ENCODE measurements around the gene APBA2. TPM values are rescaled to one million over a fixed set of nuclear protein-coding genes. Genes with fewer than 3 reads are reported as not detected.

The APBA2 gene
- polyA plus RNA-seq, 4 donors, result 0.67 to 3.2 (median 1.8) TPM

DNA sequence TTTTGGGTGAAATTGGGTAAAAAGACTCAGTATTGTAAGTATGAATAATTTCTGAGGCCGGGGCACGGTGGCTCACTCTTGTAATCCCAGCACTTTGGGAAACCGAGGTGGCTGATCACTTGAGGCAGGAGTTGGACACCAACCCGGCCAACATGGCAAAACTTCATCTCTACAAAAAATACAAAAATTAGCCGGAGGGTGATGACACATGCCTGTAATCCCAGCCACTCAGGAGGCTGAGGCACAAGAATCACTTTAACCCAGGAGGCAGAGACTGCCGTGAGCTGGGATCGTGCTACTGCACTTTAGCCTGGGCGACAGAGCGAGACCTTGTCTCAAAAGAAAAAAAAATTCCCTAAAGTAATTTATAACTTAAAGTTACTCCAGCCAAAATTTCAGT, 162.2 kb downstream of the APBA2 start:
- H3K4me3 ChIP-seq (ENCODE audit: low read depth in 1 of 3, low read length in 3 of 3), result no peak overlapping the region
- H3K9me3 ChIP-seq (ENCODE audit: control insufficient read depth in 2 of 2, insufficient read depth in 1 of 2, low read depth in 1 of 2, low read length in 1 of 2), result peaks cover 0 to 1% of the 10 kb centered on the region in 2 donors
- no peaks in the 10 kb centered on the region for H3K36me3 ChIP-seq (ENCODE audit: control insufficient read depth in 3 of 3, insufficient read depth in 2 of 3, low read depth in 1 of 3, low read length in 3 of 3)
- DNase-seq (no peak), FAIRE-seq (no peak)
- 90 to 92% (median 92%) methylated on average over 9 of the region's 9 CpGs for WGBS, 3 donors
- no peak overlapping the region for H3K27ac ChIP-seq (ENCODE audit: low read depth in 1 of 3, low read length in 2 of 3)
- no peaks in the 10 kb centered on the region for H3K27me3 ChIP-seq (ENCODE audit: control insufficient read depth in 3 of 3, insufficient read depth in 3 of 3, low read length in 3 of 3)
- H3K4me1 ChIP-seq (ENCODE audit: control insufficient read depth in 3 of 3, insufficient read depth in 2 of 3, low read depth in 1 of 3, low read length in 2 of 3), result no peaks in the 10 kb centered on the region

DNA sequence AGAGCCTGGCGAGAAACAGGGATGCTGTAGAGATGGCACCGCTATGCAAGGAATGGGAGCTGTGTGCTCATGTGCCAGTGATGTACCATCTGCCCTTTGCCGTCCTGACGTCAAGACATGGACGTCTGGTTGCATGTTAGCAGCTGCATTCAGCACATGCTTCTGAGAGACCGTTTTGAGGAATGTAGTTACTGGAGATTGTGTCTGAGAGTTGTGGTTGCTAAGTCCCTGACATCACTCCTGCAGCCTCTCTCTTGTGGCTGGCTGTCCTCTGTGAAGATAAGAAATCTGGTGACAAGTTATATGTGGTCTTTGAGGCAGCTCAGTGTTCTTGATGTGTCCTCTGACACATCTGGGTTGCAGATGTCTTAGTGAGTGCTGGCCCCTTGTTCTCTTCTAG, 165.1 kb downstream of the APBA2 start:
- no peak for DNase-seq
- Histone ChIP-seq H3K27me3 (ENCODE audit: control insufficient read depth in 3 of 3, insufficient read depth in 3 of 3, low read length in 3 of 3) (no peaks in the 10 kb centered on the region), H3K36me3 (ENCODE audit: control insufficient read depth in 3 of 3, insufficient read depth in 2 of 3, low read depth in 1 of 3, low read length in 3 of 3) (no peaks in the 10 kb centered on the region), H3K27ac (ENCODE audit: low read depth in 1 of 3, low read length in 2 of 3) (no peak overlapping the region), H3K4me1 (ENCODE audit: control insufficient read depth in 3 of 3, insufficient read depth in 2 of 3, low read depth in 1 of 3, low read length in 2 of 3) (no peaks in the 10 kb centered on the region), H3K9me3 (ENCODE audit: control insufficient read depth in 2 of 2, insufficient read depth in 1 of 2, low read depth in 1 of 2, low read length in 1 of 2) (peaks cover 0 to 3% of the 10 kb centered on the region in 2 donors), H3K4me3 (ENCODE audit: low read depth in 1 of 3, low read length in 3 of 3) (no peak overlapping the region)
- 65 to 71% (median 67%) methylated on average over 6 of the region's 6 CpGs for whole genome bisulfite sequencing, 3 donors
- FAIRE-seq, result no peak

GRCh38 chr15:29051422-29051821, 165.6 kb downstream of the APBA2 start:
- Histone ChIP-seq H3K36me3 (ENCODE audit: control insufficient read depth in 3 of 3, insufficient read depth in 2 of 3, low read depth in 1 of 3, low read length in 3 of 3) (no peaks in the 10 kb centered on the region), H3K27ac (ENCODE audit: low read depth in 1 of 3, low read length in 2 of 3) (no peak overlapping the region), H3K4me1 (ENCODE audit: control insufficient read depth in 3 of 3, insufficient read depth in 2 of 3, low read depth in 1 of 3, low read length in 2 of 3) (no peaks in the 10 kb centered on the region), H3K27me3 (ENCODE audit: control insufficient read depth in 3 of 3, insufficient read depth in 3 of 3, low read length in 3 of 3) (no peaks in the 10 kb centered on the region), H3K9me3 (ENCODE audit: control insufficient read depth in 2 of 2, insufficient read depth in 1 of 2, low read depth in 1 of 2, low read length in 1 of 2) (peaks cover 0 to 3% of the 10 kb centered on the region in 2 donors), H3K4me3 (ENCODE audit: low read depth in 1 of 3, low read length in 3 of 3) (no peak overlapping the region)
- no peak for DNase-seq
- FAIRE-seq, result no peak
- WGBS, 3 donors, result 78 to 81% (median 79%) methylated on average over 6 of the region's 6 CpGs

DNA sequence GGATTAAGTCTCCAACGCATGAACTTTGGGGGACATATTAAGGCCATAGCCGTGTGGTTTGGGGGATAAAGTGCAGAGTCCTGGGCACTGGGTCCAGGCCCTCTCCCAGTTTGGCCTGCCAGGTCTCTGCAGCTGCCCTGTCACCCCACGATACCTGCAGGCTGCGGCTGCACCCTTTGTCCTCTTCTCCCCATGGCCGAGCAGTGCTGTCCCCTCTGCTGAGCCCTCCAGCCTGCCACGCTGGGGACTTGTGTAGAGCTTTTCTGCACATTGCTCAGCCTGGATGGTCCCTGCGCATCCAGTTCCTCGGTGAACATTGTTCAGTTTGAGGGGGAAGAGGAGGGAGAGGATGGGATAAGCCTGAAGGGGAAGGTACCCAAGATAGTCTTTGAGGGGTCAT, 167.2 kb downstream of the APBA2 start:
- WGBS, 3 donors, result 79 to 92% (median 91%) methylated on average over 8 of the region's 8 CpGs
- FAIRE-seq (no peak), DNase-seq (no peak)
- Histone ChIP-seq H3K4me3 (ENCODE audit: low read depth in 1 of 3, low read length in 3 of 3) (no peak overlapping the region), H3K4me1 (ENCODE audit: control insufficient read depth in 3 of 3, insufficient read depth in 2 of 3, low read depth in 1 of 3, low read length in 2 of 3) (no peaks in the 10 kb centered on the region), H3K27me3 (ENCODE audit: control insufficient read depth in 3 of 3, insufficient read depth in 3 of 3, low read length in 3 of 3) (no peaks in the 10 kb centered on the region), H3K9me3 (ENCODE audit: control insufficient read depth in 2 of 2, insufficient read depth in 1 of 2, low read depth in 1 of 2, low read length in 1 of 2) (peaks cover 0 to 3% of the 10 kb centered on the region in 2 donors), H3K27ac (ENCODE audit: low read depth in 1 of 3, low read length in 2 of 3) (no peak overlapping the region), H3K36me3 (ENCODE audit: control insufficient read depth in 3 of 3, insufficient read depth in 2 of 3, low read depth in 1 of 3, low read length in 3 of 3) (no peaks in the 10 kb centered on the region)

DNA sequence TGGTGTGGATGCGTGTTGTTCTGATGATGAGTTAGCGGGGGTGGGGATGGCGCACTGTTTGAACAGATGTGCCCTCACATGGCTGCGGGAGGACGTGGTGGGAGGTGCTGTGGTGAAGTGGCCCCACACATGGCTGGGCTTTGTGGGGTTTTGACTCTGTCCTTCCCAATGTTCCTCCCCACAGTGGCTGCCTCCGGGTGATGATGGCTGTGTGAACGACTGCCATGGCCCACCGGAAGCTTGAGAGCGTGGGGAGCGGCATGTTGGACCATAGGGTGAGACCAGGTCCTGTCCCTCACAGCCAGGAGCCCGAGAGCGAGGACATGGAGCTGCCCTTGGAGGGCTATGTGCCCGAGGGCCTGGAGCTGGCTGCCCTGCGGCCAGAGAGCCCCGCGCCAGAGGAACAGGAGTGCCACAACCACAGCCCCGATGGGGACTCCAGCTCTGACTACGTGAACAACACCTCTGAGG, 167.9 kb downstream of the APBA2 start:
- Histone ChIP-seq H3K9me3 (ENCODE audit: control insufficient read depth in 2 of 2, insufficient read depth in 1 of 2, low read depth in 1 of 2, low read length in 1 of 2) (peaks cover 0 to 3% of the 10 kb centered on the region in 2 donors), H3K4me1 (ENCODE audit: control insufficient read depth in 3 of 3, insufficient read depth in 2 of 3, low read depth in 1 of 3, low read length in 2 of 3) (no peaks in the 10 kb centered on the region), H3K36me3 (ENCODE audit: control insufficient read depth in 3 of 3, insufficient read depth in 2 of 3, low read depth in 1 of 3, low read length in 3 of 3) (no peaks in the 10 kb centered on the region), H3K27me3 (ENCODE audit: control insufficient read depth in 3 of 3, insufficient read depth in 3 of 3, low read length in 3 of 3) (no peaks in the 10 kb centered on the region), H3K4me3 (ENCODE audit: low read depth in 1 of 3, low read length in 3 of 3) (no peak overlapping the region), H3K27ac (ENCODE audit: low read depth in 1 of 3, low read length in 2 of 3) (no peak overlapping the region)
- DNase-seq (no peak), FAIRE-seq (no peak)
- 87 to 94% (median 92%) methylated on average over 18 of the region's 18 CpGs for WGBS, 3 donors

DNA sequence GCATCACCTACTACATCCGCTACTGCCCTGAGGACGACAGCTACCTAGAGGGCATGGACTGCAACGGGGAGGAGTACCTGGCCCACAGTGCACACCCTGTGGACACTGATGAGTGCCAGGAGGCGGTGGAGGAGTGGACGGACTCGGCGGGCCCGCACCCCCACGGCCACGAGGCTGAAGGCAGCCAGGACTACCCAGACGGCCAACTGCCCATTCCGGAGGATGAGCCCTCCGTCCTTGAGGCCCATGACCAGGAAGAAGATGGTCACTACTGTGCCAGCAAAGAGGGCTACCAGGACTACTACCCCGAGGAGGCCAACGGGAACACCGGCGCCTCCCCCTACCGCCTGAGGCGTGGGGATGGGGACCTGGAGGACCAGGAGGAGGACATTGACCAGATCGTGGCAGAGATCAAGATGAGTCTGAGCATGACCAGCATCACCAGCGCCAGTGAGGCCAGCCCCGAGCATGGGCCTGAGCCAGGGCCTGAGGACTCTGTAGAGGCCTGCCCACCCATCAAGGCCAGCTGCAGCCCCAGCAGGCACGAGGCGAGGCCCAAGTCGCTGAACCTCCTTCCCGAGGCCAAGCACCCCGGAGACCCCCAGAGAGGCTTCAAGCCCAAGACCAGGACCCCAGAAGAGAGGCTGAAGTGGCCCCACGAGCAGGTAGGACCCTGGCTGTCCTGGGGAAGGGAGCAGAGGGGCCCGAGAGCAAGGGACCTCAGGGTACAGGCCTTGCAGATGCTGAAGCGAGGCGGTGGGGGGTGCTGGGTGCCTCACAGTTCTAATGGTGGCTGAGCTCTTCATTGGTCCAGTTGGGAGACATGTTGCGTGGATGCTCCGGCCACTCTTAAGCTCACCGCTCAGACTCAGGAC, 168.6 kb downstream of the APBA2 start:
- H3K27ac ChIP-seq (ENCODE audit: low read depth in 1 of 3, low read length in 2 of 3), result no peak overlapping the region
- no peaks in the 10 kb centered on the region for H3K4me1 ChIP-seq (ENCODE audit: control insufficient read depth in 3 of 3, insufficient read depth in 2 of 3, low read depth in 1 of 3, low read length in 2 of 3)
- DNase-seq (no peak), FAIRE-seq (no peak)
- H3K4me3 ChIP-seq (ENCODE audit: low read depth in 1 of 3, low read length in 3 of 3), result no peak overlapping the region
- no peaks in the 10 kb centered on the region for H3K36me3 ChIP-seq (ENCODE audit: control insufficient read depth in 3 of 3, insufficient read depth in 2 of 3, low read depth in 1 of 3, low read length in 3 of 3)
- WGBS, 3 donors, result 91 to 94% (median 92%) methylated on average over 31 to 34 of the region's 34 CpGs
- H3K27me3 ChIP-seq (ENCODE audit: control insufficient read depth in 3 of 3, insufficient read depth in 3 of 3, low read length in 3 of 3), result no peaks in the 10 kb centered on the region
- peaks cover 0 to 3% of the 10 kb centered on the region in 2 donors for H3K9me3 ChIP-seq (ENCODE audit: control insufficient read depth in 2 of 2, insufficient read depth in 1 of 2, low read depth in 1 of 2, low read length in 1 of 2)

DNA sequence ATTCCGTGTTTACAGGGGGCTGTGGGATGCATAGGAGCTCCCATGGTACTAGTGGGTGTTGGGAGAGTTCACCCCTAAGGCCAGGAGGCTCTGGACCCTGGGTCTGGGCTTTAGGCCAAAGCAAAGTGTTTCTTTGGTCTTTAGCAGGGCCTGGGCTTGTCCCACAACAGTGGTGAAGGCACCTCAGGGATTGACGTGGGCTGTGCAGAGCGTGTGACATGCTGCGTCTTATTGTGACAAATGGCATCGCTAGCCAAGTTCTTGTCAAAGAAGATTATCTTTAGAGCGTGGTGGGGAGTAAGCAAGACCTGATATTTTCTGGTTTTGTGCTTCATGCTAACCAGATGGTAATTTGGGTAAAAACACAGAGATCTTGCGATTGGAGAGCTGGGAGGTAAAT, 170.1 kb downstream of the APBA2 start:
- H3K36me3 ChIP-seq (ENCODE audit: control insufficient read depth in 3 of 3, insufficient read depth in 2 of 3, low read depth in 1 of 3, low read length in 3 of 3), result no peaks in the 10 kb centered on the region
- H3K9me3 ChIP-seq (ENCODE audit: control insufficient read depth in 2 of 2, insufficient read depth in 1 of 2, low read depth in 1 of 2, low read length in 1 of 2), result peaks cover 0 to 3% of the 10 kb centered on the region in 2 donors
- H3K27me3 ChIP-seq (ENCODE audit: control insufficient read depth in 3 of 3, insufficient read depth in 3 of 3, low read length in 3 of 3), result no peaks in the 10 kb centered on the region
- DNase-seq (no peak), FAIRE-seq (no peak)
- no peaks in the 10 kb centered on the region for H3K4me1 ChIP-seq (ENCODE audit: control insufficient read depth in 3 of 3, insufficient read depth in 2 of 3, low read depth in 1 of 3, low read length in 2 of 3)
- WGBS, 3 donors, result 72 to 82% (median 74%) methylated on average over 7 of the region's 7 CpGs
- H3K27ac ChIP-seq (ENCODE audit: low read depth in 1 of 3, low read length in 2 of 3), result no peak overlapping the region
- no peak overlapping the region for H3K4me3 ChIP-seq (ENCODE audit: low read depth in 1 of 3, low read length in 3 of 3)

GRCh38 chr15:29056839-29057450, 171.2 kb downstream of the APBA2 start:
- 56 to 72% (median 70%) methylated on average over 4 of the region's 4 CpGs for WGBS, 3 donors
- Histone ChIP-seq H3K4me1 (ENCODE audit: control insufficient read depth in 3 of 3, insufficient read depth in 2 of 3, low read depth in 1 of 3, low read length in 2 of 3) (no peaks in the 10 kb centered on the region), H3K27ac (ENCODE audit: low read depth in 1 of 3, low read length in 2 of 3) (no peak overlapping the region), H3K36me3 (ENCODE audit: control insufficient read depth in 3 of 3, insufficient read depth in 2 of 3, low read depth in 1 of 3, low read length in 3 of 3) (no peaks in the 10 kb centered on the region), H3K4me3 (ENCODE audit: low read depth in 1 of 3, low read length in 3 of 3) (no peak overlapping the region), H3K9me3 (ENCODE audit: control insufficient read depth in 2 of 2, insufficient read depth in 1 of 2, low read depth in 1 of 2, low read length in 1 of 2) (peaks cover 0 to 3% of the 10 kb centered on the region in 2 donors), H3K27me3 (ENCODE audit: control insufficient read depth in 3 of 3, insufficient read depth in 3 of 3, low read length in 3 of 3) (no peaks in the 10 kb centered on the region)
- FAIRE-seq, result no peak
- DNase-seq, result no peak

Data from small intestine (tissue), 7 donors.